ENCODE measurements around the gene MCF2L2.

The MCF2L2 gene

GRCh38 chr3:183158551-183159006 is 269.8 kb downstream of the MCF2L2 start:
- DNase-seq = no peak

- no peak for DNase-seq
Observed at GRCh38 chr3:183158113-183158512, 270.3 kb downstream of the MCF2L2 start.

GRCh38 chr3:183156266-183156665 is 272.2 kb downstream of the MCF2L2 start:
- no peak for DNase-seq

- DNase-seq = no peak
Observed at GRCh38 chr3:183155499-183155898, 272.9 kb downstream of the MCF2L2 start.

- no peak for DNase-seq
Observed at GRCh38 chr3:183153210-183153950, 275.0 kb downstream of the MCF2L2 start.

- no peak for DNase-seq
Observed at GRCh38 chr3:183151821-183152351, 276.5 kb downstream of the MCF2L2 start.

- DNase-seq = no peak
Observed at GRCh38 chr3:183151086-183151485, 277.3 kb downstream of the MCF2L2 start.

- no peak for DNase-seq
Observed at GRCh38 chr3:183149915-183150750, 278.3 kb downstream of the MCF2L2 start.

GRCh38 chr3:183148056-183148455 is 280.4 kb downstream of the MCF2L2 start:
- DNase-seq = no peak

- DNase-seq = no peak
Observed at GRCh38 chr3:183144363-183144762, 284.1 kb downstream of the MCF2L2 start.

GRCh38 chr3:183142199-183142598 is 286.2 kb downstream of the MCF2L2 start:
- DNase-seq = no peak

GRCh38 chr3:183134844-183135243 is 293.6 kb downstream of the MCF2L2 start:
- no peak for DNase-seq

- DNase-seq = no peak
Observed at GRCh38 chr3:183132409-183132808, 296.0 kb downstream of the MCF2L2 start.

- no peak for DNase-seq
Observed at GRCh38 chr3:183131735-183132134, 296.7 kb downstream of the MCF2L2 start.

GRCh38 chr3:183131186-183131725 is 297.2 kb downstream of the MCF2L2 start:
- DNase-seq = no peak

- no peak for DNase-seq
Observed at GRCh38 chr3:183129243-183129642, 299.2 kb downstream of the MCF2L2 start.

- DNase-seq = no peak
Observed at GRCh38 chr3:183128709-183129108, 299.7 kb downstream of the MCF2L2 start.

Data from right forelimb (tissue), 1 donor.